SIG-M5 treated with dmso at 0.1 percent for 504 hours (cell line): ENCODE measurements around the gene HEPHL1.
"Not testable (repeated sequence)": the region's sequence is repeated elsewhere in the genome, so short reads cannot be mapped to it uniquely, and the experiment has no call there.

ENCODE experiments used
- DNase-seq: peaks from one replicate; lab custom pipeline; 2025; ENCODE audit not compliant: unreplicated experiment; lab: John Stamatoyannopoulos, UW

The HEPHL1 gene

GRCh38 chr11:94077552-94078293 is 56.6 kb downstream of the HEPHL1 start:
- DNase-seq: no peak

DNA sequence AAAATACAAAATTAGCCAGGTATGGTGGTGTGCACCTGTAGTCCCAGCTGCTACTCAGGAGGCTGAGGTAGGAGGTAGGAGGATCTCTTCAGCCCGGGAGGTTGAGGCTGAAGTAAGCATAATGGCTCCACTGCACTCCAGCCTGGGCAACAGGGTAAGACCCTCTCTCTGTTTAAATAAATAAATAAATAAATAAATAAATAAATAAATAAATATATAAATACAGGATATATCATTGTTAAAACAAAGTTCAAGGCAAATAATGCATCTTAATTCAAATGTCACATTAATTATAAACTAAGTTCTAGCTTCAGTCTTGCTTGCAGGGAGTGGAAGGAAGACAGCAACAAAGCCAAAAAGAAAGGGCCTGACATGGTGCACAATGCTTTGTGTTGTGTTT is 63.0 kb downstream of the HEPHL1 start:
- no peak for DNase-seq

GRCh38 chr11:94088906-94089305 is 67.8 kb downstream of the HEPHL1 start:
- no peak for DNase-seq

GRCh38 chr11:94089341-94089740 is 68.2 kb downstream of the HEPHL1 start:
- DNase-seq: no peak

GRCh38 chr11:94090401-94090800 is 69.2 kb downstream of the HEPHL1 start:
- no peak for DNase-seq

GRCh38 chr11:94091091-94091490 is 69.9 kb downstream of the HEPHL1 start:
- DNase-seq: no peak

DNA sequence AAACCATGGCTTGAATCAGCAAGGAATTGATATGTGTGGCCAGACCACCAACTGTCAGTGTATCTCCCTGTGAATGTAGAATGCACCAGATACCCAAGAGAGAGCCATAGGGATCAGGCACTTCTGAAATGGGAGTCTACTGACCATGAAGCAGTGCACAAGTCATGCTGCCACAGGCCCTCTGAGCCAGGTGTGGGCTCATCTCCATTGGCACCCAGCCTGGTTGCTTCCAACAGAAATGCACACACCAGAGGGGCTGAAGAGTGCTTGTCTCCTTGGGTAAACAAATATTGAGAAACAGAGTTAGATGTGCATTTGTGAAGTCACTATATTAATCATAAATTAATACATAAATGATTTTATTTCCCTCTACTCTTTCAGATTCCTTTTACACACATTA is 79.1 kb downstream of the HEPHL1 start:
- no peak for DNase-seq

- DNase-seq: no peak
Observed at GRCh38 chr11:94103471-94103870, 82.3 kb downstream of the HEPHL1 start.

DNA sequence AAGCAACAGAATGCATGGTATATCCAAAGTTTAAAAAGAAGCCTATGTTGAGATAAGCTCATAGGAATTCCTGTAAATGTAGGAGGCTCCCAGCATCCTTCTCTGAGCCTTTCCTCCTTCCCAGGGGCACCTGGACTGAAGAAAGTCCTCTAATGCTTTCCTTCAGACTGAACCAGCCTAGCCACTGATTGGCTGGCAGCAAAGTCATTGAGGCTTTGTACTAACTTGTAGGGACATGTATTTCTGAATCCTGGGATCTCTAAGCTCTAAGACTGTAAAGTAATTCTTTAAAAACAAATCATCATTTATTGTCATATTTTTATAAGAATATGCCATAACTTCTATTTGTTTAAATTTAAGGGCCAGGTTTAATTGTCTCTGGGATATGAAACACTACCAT is 83.6 kb downstream of the HEPHL1 start:
- DNase-seq: no peak

DNA sequence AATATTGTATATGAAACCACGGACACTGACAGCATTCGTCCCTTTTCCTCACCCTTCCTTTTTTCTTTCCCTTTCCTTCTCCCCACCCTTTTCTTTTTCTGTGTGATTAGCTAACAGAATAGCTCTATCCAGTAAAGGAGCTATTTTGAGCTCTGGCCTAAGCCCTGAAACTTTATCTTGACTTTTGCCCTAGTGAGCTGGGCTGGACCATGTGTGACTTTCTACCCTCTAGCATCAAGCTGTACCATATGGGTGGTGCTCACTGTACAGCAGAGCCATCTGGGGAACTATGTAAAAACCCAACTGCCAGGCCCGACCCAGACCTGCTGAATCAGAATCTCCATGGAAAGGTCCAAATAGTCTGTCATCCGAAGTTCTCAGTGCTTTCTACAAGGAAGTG is 85.6 kb downstream of the HEPHL1 start:
- DNase-seq: no peak

- DNase-seq: peak; percentile 4
Observed at GRCh38 chr11:94107363-94107762, 86.2 kb downstream of the HEPHL1 start.

DNA sequence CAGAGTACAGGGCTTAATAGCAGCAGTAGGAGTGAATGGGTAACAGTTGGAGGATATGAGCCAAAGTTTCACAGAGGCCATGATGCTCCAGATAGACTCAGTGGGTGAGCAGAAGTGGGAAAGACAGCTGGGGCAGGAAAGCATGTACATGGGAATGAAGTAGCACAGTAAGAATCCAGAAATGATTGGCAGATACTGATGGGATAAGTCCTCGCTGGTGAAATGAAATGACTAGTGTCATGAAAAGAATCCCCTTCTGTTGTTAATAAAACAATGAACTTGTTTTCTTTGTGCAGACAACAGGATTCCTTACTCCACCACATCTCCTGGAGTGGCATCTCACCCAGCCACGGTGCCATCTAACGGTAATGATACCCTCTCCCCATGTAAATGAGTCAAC is 90.1 kb downstream of the HEPHL1 start:
- no peak for DNase-seq

GRCh38 chr11:94111660-94112059 is 90.5 kb downstream of the HEPHL1 start:
- no peak for DNase-seq

DNA sequence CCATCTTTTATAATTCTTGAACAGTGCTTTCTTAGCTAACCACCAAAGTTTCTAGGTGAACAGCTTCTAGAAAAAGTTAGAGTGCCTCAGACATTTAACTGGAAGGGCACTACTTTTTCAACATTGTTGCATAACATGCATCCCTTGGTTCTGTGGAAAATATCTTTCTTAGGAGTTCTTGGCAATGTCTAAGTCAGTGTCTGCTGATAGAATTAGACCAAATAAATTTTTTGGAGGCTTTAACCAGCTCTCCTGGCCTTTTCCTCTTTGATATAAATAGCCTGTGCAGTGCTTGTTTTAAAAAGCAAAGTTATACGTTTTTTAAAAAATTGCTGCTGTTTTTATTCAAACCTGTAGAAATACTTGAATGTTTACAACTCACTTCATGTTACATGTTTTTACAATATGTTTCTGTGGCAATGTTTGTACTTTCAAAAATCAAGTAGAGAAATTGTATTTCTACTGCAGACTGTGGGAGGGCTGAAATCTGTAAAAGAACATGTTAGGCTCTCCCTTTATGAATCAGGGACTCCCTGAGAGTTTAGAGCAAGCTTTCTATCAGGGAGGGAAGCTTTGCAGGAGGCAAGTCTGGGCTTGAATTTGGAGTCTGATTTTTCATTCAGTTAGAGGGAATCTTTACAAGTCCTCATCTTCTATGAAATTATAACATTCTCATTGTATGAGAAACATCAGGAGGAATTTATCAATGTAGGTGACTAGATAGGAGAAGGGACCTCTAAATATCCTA is 91.2 kb downstream of the HEPHL1 start:
- DNase-seq: no peak

DNA sequence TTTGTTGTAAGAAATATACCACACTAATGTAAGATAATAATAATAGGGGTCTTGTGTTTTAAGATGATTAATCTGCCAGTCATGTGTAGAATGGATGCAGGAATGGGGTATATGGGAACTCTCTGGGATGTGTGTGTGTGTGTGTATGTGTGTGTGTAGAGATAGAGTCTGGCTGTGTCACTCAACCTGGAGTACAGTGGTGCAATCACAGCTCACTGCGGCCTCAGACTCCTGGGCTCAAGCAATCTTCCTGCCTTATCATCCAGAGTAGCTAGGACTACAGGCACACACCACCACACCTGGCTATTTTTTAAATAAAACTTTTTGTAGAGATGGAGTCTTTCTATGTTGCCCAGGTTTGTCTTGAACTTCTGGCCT is 96.0 kb downstream of the HEPHL1 start:
- no peak for DNase-seq

GRCh38 chr11:94117871-94118270 is 96.7 kb downstream of the HEPHL1 start:
- DNase-seq: no peak

DNA sequence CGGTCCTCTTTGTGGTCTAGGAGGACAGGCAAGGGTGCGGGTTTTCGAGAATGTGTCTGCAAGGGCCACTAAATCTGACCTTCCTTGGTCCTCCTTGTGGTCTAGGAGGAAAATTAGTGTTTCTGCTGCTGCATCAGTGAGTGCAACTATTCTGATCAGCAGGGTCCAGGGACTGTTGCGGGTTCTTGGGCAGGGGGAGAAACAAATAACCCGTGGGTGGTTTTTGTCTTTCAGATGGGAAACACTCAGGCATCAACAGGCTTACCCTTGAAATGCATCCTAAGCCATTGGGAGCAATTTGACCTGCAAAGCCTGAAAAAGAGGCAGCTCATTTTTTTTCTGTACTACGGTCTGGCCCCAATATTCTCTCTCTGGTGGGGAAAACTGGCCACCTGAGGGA is 98.5 kb downstream of the HEPHL1 start:
- not testable (repeated sequence) for DNase-seq

DNA sequence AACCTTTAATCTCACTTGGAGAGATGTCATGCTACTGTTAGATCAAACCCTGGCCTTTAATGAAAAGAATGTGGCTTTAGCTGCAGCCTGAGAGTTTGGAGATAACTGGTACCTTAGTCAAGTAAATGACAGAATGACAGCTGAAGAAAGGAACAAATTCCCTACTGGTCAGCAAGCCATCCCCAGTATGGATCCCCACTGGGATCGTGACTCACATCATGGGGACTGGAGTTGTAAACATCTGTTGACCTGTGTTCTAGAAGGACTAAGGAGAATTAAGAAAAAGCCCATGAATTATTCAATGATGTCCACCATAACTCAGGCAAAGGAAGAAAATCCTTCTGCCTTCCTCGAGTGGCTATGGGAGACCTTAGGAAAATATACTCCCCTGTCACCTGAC is 99.4 kb downstream of the HEPHL1 start:
- DNase-seq: not testable (repeated sequence)

DNA sequence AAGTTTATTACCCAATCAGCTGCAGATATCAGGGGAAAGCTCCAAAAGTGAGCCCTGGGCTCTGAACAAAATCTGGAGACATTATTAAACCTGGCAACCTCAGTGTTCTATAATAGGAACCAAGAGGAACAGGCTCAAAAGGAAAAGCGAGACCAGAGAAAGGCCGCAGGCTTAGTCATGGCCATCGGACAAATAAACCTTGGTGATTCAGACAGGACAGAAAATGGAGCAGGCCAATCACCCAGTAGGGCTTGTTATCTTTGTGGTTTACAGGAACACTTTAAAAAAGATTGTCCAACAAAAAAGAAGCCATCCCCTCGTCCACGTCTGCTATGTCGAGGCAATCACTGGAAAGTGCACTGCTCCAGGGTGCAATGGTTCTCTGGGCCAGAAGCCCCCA is 99.8 kb downstream of the HEPHL1 start:
- DNase-seq: no peak

DNA sequence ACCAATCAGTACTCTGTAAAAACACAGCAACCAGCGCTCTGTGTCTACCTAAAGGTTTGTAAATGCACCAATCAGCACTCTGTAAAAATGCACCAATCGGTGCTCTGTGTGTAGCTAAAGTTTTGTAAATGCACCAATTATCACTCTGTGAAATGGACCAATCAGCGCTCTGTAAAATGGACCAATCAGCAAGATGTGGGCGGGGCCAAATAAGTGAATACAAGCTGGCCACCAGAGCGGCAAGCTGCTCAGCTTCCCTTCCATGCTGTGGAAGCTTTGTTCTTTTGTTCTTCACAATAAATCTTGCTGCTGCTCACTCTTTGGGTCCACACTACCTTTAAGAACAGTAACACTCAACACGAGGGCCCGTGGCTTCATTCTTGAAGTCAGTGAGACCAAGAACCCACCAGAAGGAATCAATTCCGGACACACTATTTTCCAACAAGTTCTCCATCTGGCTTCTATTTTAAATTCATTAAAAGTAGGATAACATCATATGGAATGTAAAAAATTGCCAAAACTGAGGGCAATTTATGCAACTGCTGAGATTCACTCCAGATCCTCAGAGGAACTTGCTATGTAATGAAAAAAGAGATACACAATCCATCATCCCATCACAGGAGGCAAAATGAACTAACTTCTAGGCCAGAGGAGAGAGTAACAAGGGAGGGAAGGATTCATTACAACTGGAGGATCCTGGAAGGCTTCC is 104.4 kb downstream of the HEPHL1 start:
- DNase-seq: no peak

GRCh38 chr11:94127638-94128037 is 106.5 kb downstream of the HEPHL1 start:
- DNase-seq: no peak

DNA sequence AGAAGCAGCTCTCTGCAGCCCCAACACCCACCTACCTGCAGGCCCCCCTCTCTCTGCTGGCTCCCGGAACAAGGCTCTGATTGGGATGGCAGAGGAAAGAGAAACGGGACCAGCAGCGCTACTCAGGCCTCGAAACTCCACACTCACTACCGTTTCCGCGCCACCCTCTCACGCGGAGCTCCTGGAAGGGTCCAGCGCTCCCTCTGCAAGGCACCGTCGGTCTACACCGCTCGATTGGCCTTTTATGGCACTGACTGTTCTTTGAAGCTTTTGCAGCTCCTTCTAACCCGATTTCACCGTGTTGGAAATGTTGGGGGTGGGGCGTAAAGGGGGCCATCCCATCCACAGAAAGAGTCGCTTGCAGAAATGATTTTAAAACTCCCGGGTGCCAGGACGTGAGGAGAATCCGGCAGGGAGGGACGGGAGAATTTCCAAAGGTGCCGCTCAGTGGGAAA is 107.2 kb downstream of the HEPHL1 start:
- DNase-seq: peak; percentile 41
